ENCODE measurements around the gene ZBTB20.

Gene ZBTB20

GRCh38 chr3:115165701-115166100, 18.6 kb upstream of the ZBTB20 start:
- Histone ChIP-seq H3K27me3 (ENCODE audit: insufficient read depth, poor library complexity, severe bottlenecking) (no peaks in the 10 kb centered on the region), H3K27ac (replicated peaks) (no peak overlapping the region), H3K4me3 (replicated peaks; ENCODE audit: insufficient read depth, low read length) (no peak overlapping the region)
- no peak for DNase-seq (ENCODE audit: low read depth in 1 of 2, low spot score in 1 of 2)
- TF ChIP-seq SPI1 (IDR thresholded peaks at IDR 0.05; ENCODE audit: borderline replicate concordance, low read depth) (no peak), GABPA (IDR thresholded peaks at IDR 0.05; ENCODE audit: low read depth) (no peak), REST (IDR thresholded peaks at IDR 0.05; ENCODE audit: insufficient replicate concordance, low read depth) (no peak), POLR2AphosphoS5 (IDR thresholded peaks at IDR 0.05; ENCODE audit: low read depth) (no peak), CTCF (IDR thresholded peaks at IDR 0.05; ENCODE audit: insufficient read depth, low read length) (no peak)

DNA sequence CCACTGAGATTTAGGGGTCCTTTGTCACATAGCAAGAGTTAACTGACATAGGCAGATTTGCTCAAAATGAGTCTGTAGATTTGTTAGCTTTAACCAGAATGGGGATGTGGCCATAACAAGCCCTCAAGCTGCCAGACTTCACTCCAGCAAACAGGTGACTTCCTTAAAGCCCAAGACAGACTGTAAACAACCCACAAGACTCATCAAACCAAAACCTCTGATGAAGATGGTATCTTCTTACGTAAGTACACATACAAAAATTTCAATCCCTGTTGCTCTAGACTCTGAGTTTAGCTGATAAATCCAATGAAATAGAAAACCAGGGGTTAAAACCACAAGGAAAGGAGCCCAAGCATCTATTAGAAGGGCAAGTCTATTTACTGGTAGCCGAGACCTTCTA, 18.2 kb upstream of the ZBTB20 start:
- Histone ChIP-seq H3K4me3 (replicated peaks; ENCODE audit: insufficient read depth, low read length) (no peak overlapping the region), H3K27me3 (ENCODE audit: insufficient read depth, poor library complexity, severe bottlenecking) (no peaks in the 10 kb centered on the region), H3K27ac (replicated peaks) (no peak overlapping the region)
- no peak for DNase-seq (ENCODE audit: low read depth in 1 of 2, low spot score in 1 of 2)
- TF ChIP-seq SPI1 (IDR thresholded peaks at IDR 0.05; ENCODE audit: borderline replicate concordance, low read depth) = peak; percentile 7; the same call in 1 of the 2 replicates
- no peak for TF ChIP-seq GABPA (IDR thresholded peaks at IDR 0.05; ENCODE audit: low read depth)
- TF ChIP-seq CTCF (IDR thresholded peaks at IDR 0.05; ENCODE audit: insufficient read depth, low read length) = no peak

- TF ChIP-seq CTCF (IDR thresholded peaks at IDR 0.05; ENCODE audit: insufficient read depth, low read length) (no peak), SPI1 (IDR thresholded peaks at IDR 0.05; ENCODE audit: borderline replicate concordance, low read depth) (no peak), POLR2AphosphoS5 (IDR thresholded peaks at IDR 0.05; ENCODE audit: low read depth) (no peak), REST (IDR thresholded peaks at IDR 0.05; ENCODE audit: insufficient replicate concordance, low read depth) (no peak), GABPA (IDR thresholded peaks at IDR 0.05; ENCODE audit: low read depth) (no peak)
- no peak for DNase-seq (ENCODE audit: low read depth in 1 of 2, low spot score in 1 of 2)
- Histone ChIP-seq H3K4me3 (replicated peaks; ENCODE audit: insufficient read depth, low read length) (no peak overlapping the region), H3K27ac (replicated peaks) (no peak overlapping the region), H3K27me3 (ENCODE audit: insufficient read depth, poor library complexity, severe bottlenecking) (no peaks in the 10 kb centered on the region)
Measured at GRCh38 chr3:115164374-115165221, 17.5 kb upstream of the ZBTB20 start.
